Colonic mucosa (tissue), 4 donors: ENCODE data around the gene SMIM35. TPM values are rescaled to one million over a fixed set of nuclear protein-coding genes. Genes with fewer than 3 reads are reported as not detected.

Experiments used
- DNase-seq: peaks from one replicate; pipeline ENCODE4 v3.0.0-alpha.2; 2020
- H3K27ac ChIP-seq: fragments of 200-600 bp; one replicate; pipeline ENCODE4 v1.8.0; 2021
- H3K27me3 ChIP-seq: fragments of 200-600 bp; one replicate; pipeline ENCODE4 v1.8.0; 2021
- H3K36me3 ChIP-seq: fragments of 200-600 bp; one replicate; pipeline ENCODE4 v1.8.0; 2021
- H3K4me1 ChIP-seq: fragments of 200-600 bp; one replicate; pipeline ENCODE4 v1.8.0; 2021; ENCODE audit warnings: mild to moderate bottlenecking
- H3K4me3 ChIP-seq: fragments of 200-600 bp; one replicate; pipeline ENCODE4 v1.8.0; 2021
- H3K9ac ChIP-seq, 2 donors: one replicate each; pipeline ENCODE4 v1.7.0; 2013; ENCODE audit warnings: control low read depth in 2 of 2, low read depth in 2 of 2, low read length in 2 of 2
- H3K9me3 ChIP-seq: fragments of 200-600 bp; one replicate; pipeline ENCODE4 v1.8.0; 2021
- CTCF ChIP-seq: fragments of 200-600 bp; IDR thresholded peaks from one replicate; pipeline ENCODE4 v1.8.0; 2022; ENCODE audit warnings: antibody characterized with exemption, mild to moderate bottlenecking
- intact Hi-C: fragments of 100-400 bp; cut with DNase I; formaldehyde crosslinking; loops from one replicate; pipeline ENCODE4 v1.14.1; 2022
- total RNA-seq, 2 donors: library from RNA; stranded (reverse); fragmentation: NEBNext Ultra II Directional in 1 of 2; extraction: Animal tissue kit (Norgen Biotek cat#: 25700) in 1 of 2; gene quantifications; one replicate each; pipeline ENCODE4 v1.2.1, GENCODE V29; 2021
- donor health status: healthy.
- donor health status: DM: no; HTN: no; CAD: no.
- donor health status: DM: no; HTN: no; CAD: no.

SMIM35 gene
- total RNA-seq, 2 donors from 2014 or later: not detected

- H3K9ac ChIP-seq: no peak overlapping the region
- peaks cover 7% of the 10 kb centered on the region for H3K4me1 ChIP-seq
- no peaks in the 10 kb centered on the region for H3K9me3 ChIP-seq
- H3K36me3 ChIP-seq: no peaks in the 10 kb centered on the region
- no peak overlapping the region for H3K4me3 ChIP-seq
- intact Hi-C loops: no loop called here
- TF ChIP-seq CTCF: no peak
- no peak overlapping the region for H3K27ac ChIP-seq
- peak; percentile 13 for DNase-seq
- no peaks in the 10 kb centered on the region for H3K27me3 ChIP-seq
These were observed 80.6 kb downstream of the SMIM35 start for GRCh38 chr11:118006153-118006534.

GRCh38 chr11:118005224-118006152, 81.3 kb downstream of the SMIM35 start:
- Histone ChIP-seq H3K27me3 (no peaks in the 10 kb centered on the region), H3K4me1 (peaks cover 7% of the 10 kb centered on the region), H3K9me3 (no peaks in the 10 kb centered on the region), H3K4me3 (no peak overlapping the region), H3K9ac (no peak overlapping the region), H3K27ac (no peak overlapping the region), H3K36me3 (no peaks in the 10 kb centered on the region)
- intact Hi-C loops: no loop called here
- DNase-seq: no peak
- TF ChIP-seq CTCF: no peak

- peaks cover 7% of the 10 kb centered on the region for H3K4me1 ChIP-seq
- H3K27me3 ChIP-seq: no peaks in the 10 kb centered on the region
- no peak for TF ChIP-seq CTCF
- DNase-seq: no peak
- no peaks in the 10 kb centered on the region for H3K9me3 ChIP-seq
- H3K4me3 ChIP-seq: no peak overlapping the region
- no peak overlapping the region for H3K9ac ChIP-seq
- intact Hi-C loops: no loop called here
- no peaks in the 10 kb centered on the region for H3K36me3 ChIP-seq
- no peak overlapping the region for H3K27ac ChIP-seq
These were observed 82.1 kb downstream of the SMIM35 start for GRCh38 chr11:118004543-118005223.

GRCh38 chr11:118003456-118003855, 83.3 kb downstream of the SMIM35 start:
- Histone ChIP-seq H3K27me3 (no peaks in the 10 kb centered on the region), H3K4me3 (no peak overlapping the region), H3K4me1 (peaks cover 7% of the 10 kb centered on the region), H3K27ac (peak overlapping the region; percentile 76), H3K36me3 (no peaks in the 10 kb centered on the region), H3K9me3 (no peaks in the 10 kb centered on the region), H3K9ac (no peak overlapping the region)
- no peak for DNase-seq
- intact Hi-C loops: no loop called here
- no peak for TF ChIP-seq CTCF

GRCh38 chr11:118002541-118003423, 84.0 kb downstream of the SMIM35 start:
- Histone ChIP-seq H3K27me3 (no peaks in the 10 kb centered on the region), H3K4me1 (peaks cover 7% of the 10 kb centered on the region), H3K9me3 (no peaks in the 10 kb centered on the region), H3K9ac (no peak overlapping the region), H3K36me3 (no peaks in the 10 kb centered on the region), H3K4me3 (no peak overlapping the region), H3K27ac (peak overlapping the region; percentile 76)
- peak; percentile 47 for DNase-seq
- no peak for TF ChIP-seq CTCF
- intact Hi-C loops: no loop called here
